Panc1 (cell line): ENCODE measurements around the gene SLC29A1. TPM values are rescaled to one million over a fixed set of nuclear protein-coding genes. Genes with fewer than 3 reads are reported as not detected.

Source experiments
- ATAC-seq: fragments of 200-7000 bp; cut with Tn5 transposase; 2 replicates; pipeline ENCODE4 v1.9.1; 2020; ENCODE audit warnings: mild to moderate bottlenecking, moderate library complexity
- BruUV-seq: library from RNA; stranded (reverse); fragments of 400-500 nt; replicated peaks from 2 replicates; lab custom pipeline; 2021; lab: Mats Ljungman, UMichigan
- CTCF ChIA-PET: fragments of 300-600 bp; sonication (Branson Sonifier 250); formaldehyde crosslinking; loops from one replicate; lab custom pipeline; 2022; ENCODE audit warnings: antibody characterized with exemption; lab: Charles Lee
- POLR2A ChIA-PET: fragments of 300-600 bp; sonication (Branson Sonifier 250); formaldehyde crosslinking; loops from one replicate; lab custom pipeline; 2022; ENCODE audit warnings: antibody characterized with exemption; lab: Charles Lee
- DNase-seq: peaks from one replicate; pipeline ENCODE4 v3.0.0-alpha.2; 2010; ENCODE audit warnings: low read depth, low spot score
- H3K27ac ChIP-seq: 2 replicates; pipeline ENCODE4 v1.5.1; 2011; ENCODE audit warnings: mild to moderate bottlenecking, low read length, inconsistent platforms
- H3K27me3 ChIP-seq: fragments of 200-500 bp; sonication (Bioruptor generic); 2 replicates; pipeline ENCODE4 v1.6.0; 2014; ENCODE audit warnings: low read length, inconsistent platforms; ENCODE audit not compliant: control insufficient read depth, insufficient read depth
- H3K36me3 ChIP-seq: fragments of 200-500 bp; sonication (Bioruptor generic); 2 replicates; pipeline ENCODE4 v1.5.1; 2014; ENCODE audit warnings: inconsistent platforms, mild to moderate bottlenecking, low read length, moderate library complexity; ENCODE audit not compliant: control insufficient read depth, insufficient read depth
- H3K4me1 ChIP-seq: 2 replicates; pipeline ENCODE4 v1.5.1; 2011; ENCODE audit warnings: inconsistent platforms, mild to moderate bottlenecking, low read length, moderate library complexity; ENCODE audit not compliant: control insufficient read depth, insufficient read depth
- H3K4me3 ChIP-seq, 2 experiments: 2 replicates each; pipeline ENCODE4 v1.5.1; 2011 to 2012; ENCODE audit warnings: low read depth in 2 of 2, low read length in 2 of 2, mild to moderate bottlenecking in 2 of 2, inconsistent platforms in 1 of 2, moderate library complexity in 1 of 2
- H3K9me3 ChIP-seq: fragments of 200-500 bp; sonication (Bioruptor generic); 2 replicates; pipeline ENCODE4 v1.5.1; 2014; ENCODE audit warnings: low read depth, mild to moderate bottlenecking, inconsistent platforms, low read length, moderate library complexity; ENCODE audit not compliant: control insufficient read depth, insufficient read depth
- POLR2AphosphoS5 ChIP-seq: IDR thresholded peaks from 2 replicates; pipeline ENCODE4 v1.6.1; 2012; ENCODE audit warnings: mild to moderate bottlenecking, low read depth, low read length, moderate library complexity
- SIN3A ChIP-seq: IDR thresholded peaks from 2 replicates; pipeline ENCODE4 v1.6.1; 2012; ENCODE audit warnings: low read depth, mild to moderate bottlenecking, low read length, moderate library complexity, borderline replicate concordance; ENCODE audit not compliant: insufficient read depth
- TCF7L2 ChIP-seq: IDR thresholded peaks from 2 replicates; pipeline ENCODE4 v1.6.1; 2011; ENCODE audit warnings: mild to moderate bottlenecking, low read depth, low read length, inconsistent platforms
- in situ Hi-C: cut with HindIII; loops from 2 replicates; pipeline ENCODE4 v1.10.0; 2016; ENCODE audit warnings: low sequenced_read_pairs, low pct_unique_long_range_greater_than_20kb
- intact Hi-C: fragments of 100-400 bp; cut with micrococcal nuclease; formaldehyde crosslinking; loops from one replicate; pipeline ENCODE4 v1.10.0; 2022; ENCODE audit not compliant: unreplicated experiment
- total RNA-seq: library from RNA; stranded (reverse); gene quantifications from one replicate; pipeline ENCODE4 v1.2.1, GENCODE V29; 2021; ENCODE audit not compliant: unreplicated experiment
- TF ChIP-seq, protein P1 (sequence below): fragments of 450-650 bp; IDR thresholded peaks from 2 replicates; pipeline ENCODE4 v1.5.1; 2017; ENCODE audit warnings: mild to moderate bottlenecking
- TF ChIP-seq, protein P2 (sequence below), 2 experiments: IDR thresholded peaks; 2 replicates each; pipeline ENCODE4 v1.6.1; 2011 to 2012; ENCODE audit warnings: low read depth in 2 of 2, control low read depth in 1 of 2, low read length in 1 of 2, mild to moderate bottlenecking in 1 of 2, moderate library complexity in 1 of 2; ENCODE audit not compliant: insufficient read depth in 1 of 2

The SLC29A1 gene
- total RNA-seq, 1 experiment from 2014 or later: 263 TPM

DNA sequence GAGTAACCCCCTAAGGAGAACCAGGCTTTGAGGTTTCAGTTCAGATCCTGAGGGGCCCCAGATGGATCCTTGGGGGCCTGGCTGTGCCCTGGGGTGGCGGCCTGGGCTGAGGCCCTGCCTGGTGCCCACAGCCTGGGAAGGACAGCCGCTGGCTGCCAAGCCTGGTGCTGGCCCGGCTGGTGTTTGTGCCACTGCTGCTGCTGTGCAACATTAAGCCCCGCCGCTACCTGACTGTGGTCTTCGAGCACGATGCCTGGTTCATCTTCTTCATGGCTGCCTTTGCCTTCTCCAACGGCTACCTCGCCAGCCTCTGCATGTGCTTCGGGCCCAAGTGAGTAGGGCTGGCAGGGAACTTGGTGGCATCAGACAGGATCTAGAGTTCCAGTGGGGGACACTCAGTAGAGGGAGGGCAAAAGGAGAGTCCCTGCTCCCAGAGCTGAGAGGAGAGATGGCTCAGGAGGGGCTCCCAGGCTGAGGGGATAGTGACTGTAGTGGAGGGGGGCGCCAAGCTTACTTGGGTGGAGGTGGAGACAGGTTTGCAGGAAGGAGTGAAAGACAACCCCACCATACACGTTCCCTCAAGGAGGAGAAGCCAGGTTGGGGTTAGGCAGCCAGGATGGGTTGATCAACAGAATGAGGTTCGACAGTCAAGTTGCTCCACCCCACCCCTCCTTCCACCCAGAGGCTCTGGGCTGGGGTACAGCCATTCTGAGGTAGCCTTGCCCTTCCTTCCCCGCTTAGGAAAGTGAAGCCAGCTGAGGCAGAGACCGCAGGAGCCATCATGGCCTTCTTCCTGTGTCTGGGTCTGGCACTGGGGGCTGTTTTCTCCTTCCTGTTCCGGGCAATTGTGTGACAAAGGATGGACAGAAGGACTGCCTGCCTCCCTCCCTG lies 9.5 kb downstream of the SLC29A1 start:
- ChIA-PET CTCF (no interaction called here), POLR2A (no interaction called here)
- intact Hi-C loops: loop anchor here (5.0 kb wide), 1 partner anchor 131 kb away; no protein-coding TSS in a partner anchor
- no peaks in the 10 kb centered on the region for H3K27me3 ChIP-seq
- no peak overlapping the region for H3K4me3 ChIP-seq
- no peaks in the 10 kb centered on the region for H3K9me3 ChIP-seq
- peaks cover 7% of the 10 kb centered on the region for H3K36me3 ChIP-seq
- H3K27ac ChIP-seq: peak overlapping the region; percentile 92
- no TSS peak for BruUV-seq
- no peak for TF ChIP-seq POLR2AphosphoS5
- TF ChIP-seq, protein P1, sequence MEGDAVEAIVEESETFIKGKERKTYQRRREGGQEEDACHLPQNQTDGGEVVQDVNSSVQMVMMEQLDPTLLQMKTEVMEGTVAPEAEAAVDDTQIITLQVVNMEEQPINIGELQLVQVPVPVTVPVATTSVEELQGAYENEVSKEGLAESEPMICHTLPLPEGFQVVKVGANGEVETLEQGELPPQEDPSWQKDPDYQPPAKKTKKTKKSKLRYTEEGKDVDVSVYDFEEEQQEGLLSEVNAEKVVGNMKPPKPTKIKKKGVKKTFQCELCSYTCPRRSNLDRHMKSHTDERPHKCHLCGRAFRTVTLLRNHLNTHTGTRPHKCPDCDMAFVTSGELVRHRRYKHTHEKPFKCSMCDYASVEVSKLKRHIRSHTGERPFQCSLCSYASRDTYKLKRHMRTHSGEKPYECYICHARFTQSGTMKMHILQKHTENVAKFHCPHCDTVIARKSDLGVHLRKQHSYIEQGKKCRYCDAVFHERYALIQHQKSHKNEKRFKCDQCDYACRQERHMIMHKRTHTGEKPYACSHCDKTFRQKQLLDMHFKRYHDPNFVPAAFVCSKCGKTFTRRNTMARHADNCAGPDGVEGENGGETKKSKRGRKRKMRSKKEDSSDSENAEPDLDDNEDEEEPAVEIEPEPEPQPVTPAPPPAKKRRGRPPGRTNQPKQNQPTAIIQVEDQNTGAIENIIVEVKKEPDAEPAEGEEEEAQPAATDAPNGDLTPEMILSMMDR: no peak
- TF ChIP-seq TCF7L2: no peak
- TF ChIP-seq SIN3A: no peak
- TF ChIP-seq, protein P2, sequence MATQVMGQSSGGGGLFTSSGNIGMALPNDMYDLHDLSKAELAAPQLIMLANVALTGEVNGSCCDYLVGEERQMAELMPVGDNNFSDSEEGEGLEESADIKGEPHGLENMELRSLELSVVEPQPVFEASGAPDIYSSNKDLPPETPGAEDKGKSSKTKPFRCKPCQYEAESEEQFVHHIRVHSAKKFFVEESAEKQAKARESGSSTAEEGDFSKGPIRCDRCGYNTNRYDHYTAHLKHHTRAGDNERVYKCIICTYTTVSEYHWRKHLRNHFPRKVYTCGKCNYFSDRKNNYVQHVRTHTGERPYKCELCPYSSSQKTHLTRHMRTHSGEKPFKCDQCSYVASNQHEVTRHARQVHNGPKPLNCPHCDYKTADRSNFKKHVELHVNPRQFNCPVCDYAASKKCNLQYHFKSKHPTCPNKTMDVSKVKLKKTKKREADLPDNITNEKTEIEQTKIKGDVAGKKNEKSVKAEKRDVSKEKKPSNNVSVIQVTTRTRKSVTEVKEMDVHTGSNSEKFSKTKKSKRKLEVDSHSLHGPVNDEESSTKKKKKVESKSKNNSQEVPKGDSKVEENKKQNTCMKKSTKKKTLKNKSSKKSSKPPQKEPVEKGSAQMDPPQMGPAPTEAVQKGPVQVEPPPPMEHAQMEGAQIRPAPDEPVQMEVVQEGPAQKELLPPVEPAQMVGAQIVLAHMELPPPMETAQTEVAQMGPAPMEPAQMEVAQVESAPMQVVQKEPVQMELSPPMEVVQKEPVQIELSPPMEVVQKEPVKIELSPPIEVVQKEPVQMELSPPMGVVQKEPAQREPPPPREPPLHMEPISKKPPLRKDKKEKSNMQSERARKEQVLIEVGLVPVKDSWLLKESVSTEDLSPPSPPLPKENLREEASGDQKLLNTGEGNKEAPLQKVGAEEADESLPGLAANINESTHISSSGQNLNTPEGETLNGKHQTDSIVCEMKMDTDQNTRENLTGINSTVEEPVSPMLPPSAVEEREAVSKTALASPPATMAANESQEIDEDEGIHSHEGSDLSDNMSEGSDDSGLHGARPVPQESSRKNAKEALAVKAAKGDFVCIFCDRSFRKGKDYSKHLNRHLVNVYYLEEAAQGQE (IDR thresholded peaks at IDR 0.05; ENCODE audit: insufficient read depth in 1 of 2, low read depth in 2 of 2, low read length in 1 of 2): no peak
- H3K4me1 ChIP-seq: peaks cover 60% of the 10 kb centered on the region
- in situ Hi-C loops: no loop called here
- DNase-seq (no peak), ATAC-seq (no peak)

DNA sequence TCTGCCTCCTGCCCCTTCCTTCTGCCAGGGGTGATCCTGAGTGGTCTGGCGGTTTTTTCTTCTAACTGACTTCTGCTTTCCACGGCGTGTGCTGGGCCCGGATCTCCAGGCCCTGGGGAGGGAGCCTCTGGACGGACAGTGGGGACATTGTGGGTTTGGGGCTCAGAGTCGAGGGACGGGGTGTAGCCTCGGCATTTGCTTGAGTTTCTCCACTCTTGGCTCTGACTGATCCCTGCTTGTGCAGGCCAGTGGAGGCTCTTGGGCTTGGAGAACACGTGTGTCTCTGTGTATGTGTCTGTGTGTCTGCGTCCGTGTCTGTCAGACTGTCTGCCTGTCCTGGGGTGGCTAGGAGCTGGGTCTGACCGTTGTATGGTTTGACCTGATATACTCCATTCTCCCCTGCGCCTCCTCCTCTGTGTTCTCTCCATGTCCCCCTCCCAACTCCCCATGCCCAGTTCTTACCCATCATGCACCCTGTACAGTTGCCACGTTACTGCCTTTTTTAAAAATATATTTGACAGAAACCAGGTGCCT lies 10.2 kb downstream of the SLC29A1 start:
- no peak overlapping the region for H3K4me3 ChIP-seq
- peaks cover 7% of the 10 kb centered on the region for H3K36me3 ChIP-seq
- BruUV-seq: TSS peak; percentile 43
- ATAC-seq (no peak), DNase-seq (no peak)
- H3K9me3 ChIP-seq: no peaks in the 10 kb centered on the region
- CTCF ChIA-PET: interaction anchor here (0.6 to 1.7 kb wide), 6 partner anchors 9 to 658 kb away, joined by 3 to 11 read pairs (median 4); partner anchors contain the start of genes POLH and XPO5
- no peaks in the 10 kb centered on the region for H3K27me3 ChIP-seq
- H3K27ac ChIP-seq: peak overlapping the region; percentile 92
- H3K4me1 ChIP-seq: peaks cover 61% of the 10 kb centered on the region
- POLR2A ChIA-PET: no interaction called here
- intact Hi-C loops (loop anchor here (1.0 to 5.0 kb wide), 2 partner anchors 9 to 131 kb away; no protein-coding TSS in a partner anchor), in situ Hi-C loops (no loop called here)
- TF ChIP-seq, protein P2 (IDR thresholded peaks at IDR 0.05; ENCODE audit: insufficient read depth in 1 of 2, low read depth in 2 of 2, low read length in 1 of 2): no peak
- TF ChIP-seq, protein P1: no peak
- TF ChIP-seq POLR2AphosphoS5 (no peak), SIN3A (no peak)
